Fibroblast of skin of left quadriceps (primary cell): ENCODE results near the gene ITPRIP.

Experiments
- DNase-seq, 2 experiments: peaks; one replicate each; pipeline ENCODE4 v3.0.0-alpha.2; 2013; ENCODE audit warnings: low read depth in 2 of 2

The ITPRIP gene

GRCh38 chr10:104307576-104308438 lies 30.5 kb downstream of the ITPRIP start:
- no peak for DNase-seq

- DNase-seq, result no peak
Observed at GRCh38 chr10:104306897-104307296, 31.4 kb downstream of the ITPRIP start.

GRCh38 chr10:104304927-104305326 lies 33.3 kb downstream of the ITPRIP start:
- DNase-seq, result no peak

GRCh38 chr10:104304356-104304745 lies 33.9 kb downstream of the ITPRIP start:
- no peak for DNase-seq

GRCh38 chr10:104303594-104304355 lies 34.5 kb downstream of the ITPRIP start:
- DNase-seq, result no peak

GRCh38 chr10:104301907-104302690 lies 36.2 kb downstream of the ITPRIP start:
- no peak for DNase-seq

- DNase-seq, result peak; percentile 90 to 91
Observed at GRCh38 chr10:104300736-104301292, 37.5 kb downstream of the ITPRIP start.

- peak; percentile 80 to 81 for DNase-seq
Observed at GRCh38 chr10:104300002-104300735, 38.1 kb downstream of the ITPRIP start.

- DNase-seq, result no peak
Observed at GRCh38 chr10:104299031-104299904, 39.0 kb downstream of the ITPRIP start.

GRCh38 chr10:104297697-104298660 lies 40.3 kb downstream of the ITPRIP start:
- peak; percentile 86 to 89 for DNase-seq

GRCh38 chr10:104296687-104297436 lies 41.4 kb downstream of the ITPRIP start:
- DNase-seq, result no peak

GRCh38 chr10:104293781-104294321 lies 44.4 kb downstream of the ITPRIP start:
- no peak for DNase-seq

- no peak for DNase-seq
Observed at GRCh38 chr10:104293011-104293410, 45.3 kb downstream of the ITPRIP start.

- peak; percentile 72 to 76 for DNase-seq
Observed at GRCh38 chr10:104291439-104291951, 46.8 kb downstream of the ITPRIP start.

GRCh38 chr10:104288355-104288754 lies 49.9 kb downstream of the ITPRIP start:
- no peak for DNase-seq

GRCh38 chr10:104286939-104287338 lies 51.3 kb downstream of the ITPRIP start:
- DNase-seq, result no peak

GRCh38 chr10:104284846-104285245 lies 53.4 kb downstream of the ITPRIP start:
- no peak for DNase-seq

- no peak for DNase-seq
Observed at GRCh38 chr10:104281694-104282093, 56.6 kb downstream of the ITPRIP start.
